Kidney (tissue), 14 donors: Measurements from ENCODE around the gene CYTH2. TPM values are rescaled to one million over a fixed set of nuclear protein-coding genes. Genes with fewer than 3 reads are reported as not detected.

ENCODE experiments used
- DNase-seq, 5 donors: peaks; one replicate each; pipeline ENCODE4 v3.0.0-alpha.2; 2013 to 2020
- FAIRE-seq: peaks from 2 replicates; lab custom pipeline; 2012; peaks lifted over from hg19 to GRCh38; lab: Jason Lieb, UNC
- H3K27ac ChIP-seq, 2 donors: one replicate each; pipeline ENCODE4 v1.7.0; 2013; ENCODE audit warnings: low read depth in 2 of 2, low read length in 2 of 2, inconsistent platforms in 1 of 2
- H3K27me3 ChIP-seq: one replicate; pipeline ENCODE4 v1.7.1; 2013; ENCODE audit warnings: low read length, inconsistent platforms; ENCODE audit not compliant: control insufficient read depth, insufficient read depth
- H3K36me3 ChIP-seq, 3 donors: one replicate each; pipeline versions ENCODE4 v1.7.0 to v1.7.1; 2013; ENCODE audit warnings: low read length in 3 of 3, control low read depth in 1 of 3, inconsistent platforms in 1 of 3; ENCODE audit not compliant: insufficient read depth in 3 of 3, control insufficient read depth in 2 of 3
- H3K4me1 ChIP-seq, 3 donors: one replicate each; pipeline versions ENCODE4 v1.7.0 to v1.7.1; 2013; ENCODE audit warnings: low read length in 3 of 3, inconsistent platforms in 1 of 3, low read depth in 1 of 3; ENCODE audit not compliant: control insufficient read depth in 2 of 3, insufficient read depth in 2 of 3
- H3K4me3 ChIP-seq, 3 donors: one replicate each; pipeline versions ENCODE4 v1.7.0 to v1.8.1; 2013; ENCODE audit warnings: low read length in 3 of 3, control low read depth in 1 of 3, inconsistent platforms in 1 of 3
- H3K9ac ChIP-seq, 3 donors: one replicate each; pipeline versions ENCODE4 v1.7.0 to v1.7.1; 2013; ENCODE audit warnings: low read length in 3 of 3, control low read depth in 1 of 3, inconsistent platforms in 1 of 3
- H3K9me3 ChIP-seq, 3 donors: one replicate each; pipeline versions ENCODE4 v1.7.0 to v1.7.1; 2013; ENCODE audit warnings: low read length in 3 of 3, control low read depth in 1 of 3, inconsistent platforms in 1 of 3; ENCODE audit not compliant: control insufficient read depth in 2 of 3, insufficient read depth in 1 of 3
- CTCF ChIP-seq: IDR thresholded peaks from 3 replicates; pipeline ENCODE4 v1.5.1; 2012; ENCODE audit warnings: mild to moderate bottlenecking, moderate library complexity, borderline replicate concordance; ENCODE audit not compliant: insufficient read depth; ENCODE audit errors: extremely low read depth
- intact Hi-C: fragments of 100-400 bp; cut with DNase I; formaldehyde crosslinking; loops from one replicate; pipeline ENCODE4 v1.11.1; 2022
- polyA plus RNA-seq: library from polyadenylated mRNA; stranded (reverse); fragments of 350-450 nt; fragmentation: Illumina TruSeq; extraction: RNeasy Lipid Tissue Mini Kit (QIAGEN cat#74804); gene quantifications from one replicate; pipeline ENCODE4 v1.2.3, GENCODE V29; 2014; ENCODE audit warnings: low read depth, low replicate concordance; ENCODE audit not compliant: insufficient read depth
- total RNA-seq: library from RNA; stranded (reverse); fragmentation: NEBNext Ultra II Directional; extraction: Animal tissue kit (Norgen Biotek cat#: 25700); gene quantifications from one replicate; pipeline ENCODE4 v1.2.1, GENCODE V29; 2021
- donor health status: control.
- donor health status: control.
- donor health status: control.
- donor health status: control.
- donor health status: control.
- donor health status: DM: yes; HTN: yes; CAD: no.
- donor health status: Normal renal cell carcinoma (clear cell type).

CYTH2 gene
- total and polyA plus RNA-seq, 2 donors from 2014 or later, result 51.0 to 96.1 TPM

GRCh38 chr19:48461982-48462655, 7.0 kb upstream of the CYTH2 start:
- no peaks in the 10 kb centered on the region for H3K4me1 ChIP-seq
- no peaks in the 10 kb centered on the region for H3K27me3 ChIP-seq
- no peak for FAIRE-seq
- TF ChIP-seq CTCF, result no peak
- H3K9me3 ChIP-seq, result no peaks in the 10 kb centered on the region
- H3K36me3 ChIP-seq, result no peaks in the 10 kb centered on the region
- intact Hi-C loops, result no loop called here
- H3K4me3 ChIP-seq, result no peak overlapping the region
- H3K27ac ChIP-seq, result no peak overlapping the region
- DNase-seq, result peak in 2 of 5 donors; percentile 68 to 71
- H3K9ac ChIP-seq, result no peak overlapping the region

GRCh38 chr19:48465215-48465614, 4.0 kb upstream of the CYTH2 start:
- H3K9ac ChIP-seq, result no peak overlapping the region
- peaks cover 0 to under 1% (median 0%) of the 10 kb centered on the region in 3 donors for H3K36me3 ChIP-seq
- H3K9me3 ChIP-seq, result no peaks in the 10 kb centered on the region
- no peak overlapping the region for H3K4me3 ChIP-seq
- no peak overlapping the region for H3K27ac ChIP-seq
- intact Hi-C loops, result no loop called here
- H3K4me1 ChIP-seq, result peaks cover 0 to 9% (median 3%) of the 10 kb centered on the region in 3 donors
- no peaks in the 10 kb centered on the region for H3K27me3 ChIP-seq
- FAIRE-seq, result no peak
- no peak for TF ChIP-seq CTCF
- DNase-seq, result no peak

GRCh38 chr19:48466561-48467325, 2.4 kb upstream of the CYTH2 start:
- FAIRE-seq, result no peak
- peaks cover 0 to 11% (median 10%) of the 10 kb centered on the region in 3 donors for H3K4me1 ChIP-seq
- TF ChIP-seq CTCF, result no peak
- DNase-seq, result no peak
- no peak overlapping the region for H3K9ac ChIP-seq
- H3K27me3 ChIP-seq, result no peaks in the 10 kb centered on the region
- H3K4me3 ChIP-seq, result no peak overlapping the region
- H3K27ac ChIP-seq, result no peak overlapping the region
- H3K36me3 ChIP-seq, result peaks cover 9 to 13% (median 13%) of the 10 kb centered on the region in 3 donors
- intact Hi-C loops, result no loop called here
- H3K9me3 ChIP-seq, result no peaks in the 10 kb centered on the region
